H1 (cell line): ENCODE measurements around the gene IQCM. TPM values are rescaled to one million over a fixed set of nuclear protein-coding genes. Genes with fewer than 3 reads are reported as not detected.

Experiments
- CTBP2 ChIP-seq: IDR thresholded peaks from 2 replicates; pipeline ENCODE4 v1.7.0; 2011; ENCODE audit warnings: borderline replicate concordance, mild to moderate bottlenecking, moderate library complexity, mixed read lengths, low read length; ENCODE audit not compliant: insufficient read depth, insufficient read length
- polyA plus RNA-seq, 7 experiments: library from polyadenylated mRNA; depleted of rRNA in 3 of 7; stranded (reverse) in 5 of 7; unstranded in 2 of 7; fragments of >200 nt in 5 of 7; fragments of 200-250 nt in 2 of 7; gene quantifications; 1 replicate in 5 of 7; 2 replicates in 1 of 7; 4 replicates in 1 of 7; pipeline versions ENCODE4 v1.2.1 to v1.2.3, GENCODE V29; 2011 to 2013; ENCODE audit warnings: missing spikeins in 2 of 7, mixed read lengths in 2 of 7
- total RNA-seq: library from RNA; stranded (reverse); fragmentation: NEBNext Ultra II Directional; extraction: Animal tissue kit (Norgen Biotek cat#: 25700); gene quantifications from 2 replicates; pipeline ENCODE4 v1.2.1, GENCODE V29; 2021

IQCM gene
- total and polyA plus RNA-seq, 2 of the 8 experiments (the other 6 are each of a cell fraction or from before 2014, with no cell fraction given): not detected

- no peak for TF ChIP-seq CTBP2
Observed at GRCh38 chr4:149791851-149792250, 23.8 kb downstream of the IQCM start (continued).
